ENCODE measurements around the gene MYLK2.

MYLK2 gene

GRCh38 chr20:31849306-31849930, 30.3 kb downstream of the MYLK2 start:
- Histone ChIP-seq H3K9ac (ENCODE audit: low read length) (no peak overlapping the region), H3K4me1 (ENCODE audit: insufficient read depth, low read length) (no peaks in the 10 kb centered on the region), H3K9me3 (ENCODE audit: low read length) (no peaks in the 10 kb centered on the region), H3K27ac (ENCODE audit: low read depth, low read length) (no peak overlapping the region), H3K36me3 (ENCODE audit: insufficient read depth, low read length) (no peaks in the 10 kb centered on the region), H3K4me3 (ENCODE audit: low read depth in 1 of 2, low read length in 2 of 2) (no peak overlapping the region), H3K27me3 (ENCODE audit: control insufficient read depth in 1 of 2, insufficient read depth in 2 of 2, low read length in 2 of 2) (peaks cover 0 to 19% of the 10 kb centered on the region in 2 donors)

DNA sequence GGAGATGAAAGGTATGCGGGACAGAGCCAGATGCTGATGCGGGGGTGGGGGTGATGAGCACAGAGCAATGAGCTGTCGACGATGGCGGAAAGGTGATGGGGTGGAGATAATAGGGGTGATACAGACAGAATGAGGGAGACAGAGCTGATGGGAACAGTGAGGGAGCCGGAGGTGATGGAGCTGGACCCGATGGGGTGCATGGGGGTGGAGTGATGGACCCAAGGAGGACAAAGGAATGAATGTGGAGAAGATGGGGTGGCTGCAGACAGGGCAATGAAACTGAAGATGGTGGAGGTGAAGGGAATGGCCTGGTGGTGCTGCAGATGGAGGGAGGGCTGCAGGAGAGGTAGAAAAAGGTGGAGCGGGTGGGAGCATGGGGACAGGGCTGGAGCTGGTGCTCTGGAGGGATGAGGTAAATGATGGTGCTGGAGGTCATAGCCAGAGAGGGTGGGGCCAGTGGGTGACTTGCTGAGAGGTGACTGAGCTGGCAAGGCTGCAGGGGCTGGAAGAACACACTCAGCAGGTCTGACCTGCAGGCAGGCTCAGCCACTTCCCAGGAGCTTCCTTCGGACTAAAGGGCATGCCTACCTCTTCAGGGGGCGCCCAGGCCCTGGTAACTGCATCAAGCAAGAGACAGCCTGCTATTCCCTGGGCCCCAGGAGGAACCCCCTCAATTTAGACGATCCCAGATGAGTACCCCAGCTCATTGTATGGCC, 32.2 kb downstream of the MYLK2 start:
- Histone ChIP-seq H3K4me3 (ENCODE audit: low read depth in 1 of 2, low read length in 2 of 2) (no peak overlapping the region), H3K36me3 (ENCODE audit: insufficient read depth, low read length) (no peaks in the 10 kb centered on the region), H3K9me3 (ENCODE audit: low read length) (no peaks in the 10 kb centered on the region), H3K27me3 (ENCODE audit: control insufficient read depth in 1 of 2, insufficient read depth in 2 of 2, low read length in 2 of 2) (peaks cover 0 to 21% of the 10 kb centered on the region in 2 donors), H3K4me1 (ENCODE audit: insufficient read depth, low read length) (no peaks in the 10 kb centered on the region), H3K27ac (ENCODE audit: low read depth, low read length) (no peak overlapping the region), H3K9ac (ENCODE audit: low read length) (no peak overlapping the region)

GRCh38 chr20:31853481-31853880, 34.3 kb downstream of the MYLK2 start:
- Histone ChIP-seq H3K36me3 (ENCODE audit: insufficient read depth, low read length) (no peaks in the 10 kb centered on the region), H3K9ac (ENCODE audit: low read length) (no peak overlapping the region), H3K9me3 (ENCODE audit: low read length) (no peaks in the 10 kb centered on the region), H3K27ac (ENCODE audit: low read depth, low read length) (no peak overlapping the region), H3K4me1 (ENCODE audit: insufficient read depth, low read length) (no peaks in the 10 kb centered on the region), H3K27me3 (ENCODE audit: control insufficient read depth in 1 of 2, insufficient read depth in 2 of 2, low read length in 2 of 2) (peaks cover 1 to 33% of the 10 kb centered on the region in 2 donors), H3K4me3 (ENCODE audit: low read depth in 1 of 2, low read length in 2 of 2) (no peak overlapping the region)

GRCh38 chr20:31856516-31856915, 37.4 kb downstream of the MYLK2 start:
- Histone ChIP-seq H3K36me3 (ENCODE audit: insufficient read depth, low read length) (no peaks in the 10 kb centered on the region), H3K4me3 (ENCODE audit: low read depth in 1 of 2, low read length in 2 of 2) (no peak overlapping the region), H3K4me1 (ENCODE audit: insufficient read depth, low read length) (peaks cover 10% of the 10 kb centered on the region), H3K27ac (ENCODE audit: low read depth, low read length) (no peak overlapping the region), H3K9me3 (ENCODE audit: low read length) (no peaks in the 10 kb centered on the region), H3K27me3 (ENCODE audit: control insufficient read depth in 1 of 2, insufficient read depth in 2 of 2, low read length in 2 of 2) (peaks cover 25 to 45% of the 10 kb centered on the region in 2 donors), H3K9ac (ENCODE audit: low read length) (no peak overlapping the region)

GRCh38 chr20:31857861-31858759, 39.0 kb downstream of the MYLK2 start:
- H3K9ac ChIP-seq (ENCODE audit: low read length): no peak overlapping the region
- H3K9me3 ChIP-seq (ENCODE audit: low read length): no peaks in the 10 kb centered on the region
- peaks cover 10% of the 10 kb centered on the region for H3K4me1 ChIP-seq (ENCODE audit: insufficient read depth, low read length)
- no peak overlapping the region for H3K27ac ChIP-seq (ENCODE audit: low read depth, low read length)
- peaks cover 25 to 50% of the 10 kb centered on the region in 2 donors for H3K27me3 ChIP-seq (ENCODE audit: control insufficient read depth in 1 of 2, insufficient read depth in 2 of 2, low read length in 2 of 2)
- H3K4me3 ChIP-seq (ENCODE audit: low read depth in 1 of 2, low read length in 2 of 2): no peak overlapping the region
- no peaks in the 10 kb centered on the region for H3K36me3 ChIP-seq (ENCODE audit: insufficient read depth, low read length)

DNA sequence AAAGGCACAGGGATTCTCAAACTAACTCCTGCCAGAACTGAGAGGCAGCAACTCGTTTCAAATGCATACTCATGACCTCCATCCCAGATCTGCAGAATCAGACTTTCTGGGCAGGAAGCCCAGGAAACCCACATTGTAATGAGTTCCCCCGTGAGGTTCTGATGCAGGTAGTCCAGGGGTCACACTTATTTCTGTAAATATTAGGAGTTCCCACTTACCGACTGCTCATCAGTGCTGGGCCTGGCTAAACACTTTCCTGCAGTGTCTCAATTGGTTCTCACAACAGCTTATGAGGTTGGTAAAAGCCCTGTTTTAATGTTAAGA, 39.6 kb downstream of the MYLK2 start:
- H3K9ac ChIP-seq (ENCODE audit: low read length): no peak overlapping the region
- H3K9me3 ChIP-seq (ENCODE audit: low read length): no peaks in the 10 kb centered on the region
- H3K4me1 ChIP-seq (ENCODE audit: insufficient read depth, low read length): peaks cover 10% of the 10 kb centered on the region
- H3K36me3 ChIP-seq (ENCODE audit: insufficient read depth, low read length): no peaks in the 10 kb centered on the region
- H3K27ac ChIP-seq (ENCODE audit: low read depth, low read length): no peak overlapping the region
- H3K4me3 ChIP-seq (ENCODE audit: low read depth in 1 of 2, low read length in 2 of 2): no peak overlapping the region
- H3K27me3 ChIP-seq (ENCODE audit: control insufficient read depth in 1 of 2, insufficient read depth in 2 of 2, low read length in 2 of 2): peaks cover 25 to 50% of the 10 kb centered on the region in 2 donors

DNA sequence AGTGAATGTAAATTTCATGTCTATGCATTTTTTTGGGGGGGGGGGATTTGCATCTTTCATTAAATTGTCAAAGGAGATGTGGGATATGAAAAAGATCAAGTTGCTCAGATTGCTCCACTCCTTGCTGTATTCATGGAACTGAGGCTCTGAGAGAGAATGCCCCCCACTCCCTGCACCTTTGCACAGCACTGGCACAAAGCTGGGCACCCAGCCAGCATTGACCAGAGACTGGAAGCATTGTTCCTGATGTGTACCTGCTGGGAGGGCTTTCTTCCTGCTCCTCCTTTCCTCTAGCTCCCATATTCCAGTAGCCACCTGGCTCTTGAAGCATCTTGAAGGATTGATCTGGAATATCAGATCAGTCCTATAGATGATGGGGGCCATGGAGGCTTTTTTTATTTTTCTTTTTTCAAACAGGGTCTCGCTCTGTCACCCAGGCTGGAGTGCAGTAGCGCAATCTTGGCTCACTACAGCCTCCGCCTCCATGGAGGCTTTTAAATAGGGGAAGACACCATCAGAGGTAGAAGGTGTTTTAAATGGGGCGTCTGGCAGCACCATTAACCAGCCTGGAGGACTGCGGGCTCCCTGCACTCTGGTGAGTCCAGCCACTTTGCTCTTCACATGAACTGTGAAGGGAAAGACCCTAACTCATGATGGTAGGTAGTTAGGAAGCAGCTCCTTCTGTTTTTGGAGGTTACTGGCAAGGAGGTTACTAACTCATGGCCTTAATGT, 40.3 kb downstream of the MYLK2 start:
- no peak overlapping the region for H3K9ac ChIP-seq (ENCODE audit: low read length)
- H3K27me3 ChIP-seq (ENCODE audit: control insufficient read depth in 1 of 2, insufficient read depth in 2 of 2, low read length in 2 of 2): peaks cover 25 to 48% of the 10 kb centered on the region in 2 donors

DNA sequence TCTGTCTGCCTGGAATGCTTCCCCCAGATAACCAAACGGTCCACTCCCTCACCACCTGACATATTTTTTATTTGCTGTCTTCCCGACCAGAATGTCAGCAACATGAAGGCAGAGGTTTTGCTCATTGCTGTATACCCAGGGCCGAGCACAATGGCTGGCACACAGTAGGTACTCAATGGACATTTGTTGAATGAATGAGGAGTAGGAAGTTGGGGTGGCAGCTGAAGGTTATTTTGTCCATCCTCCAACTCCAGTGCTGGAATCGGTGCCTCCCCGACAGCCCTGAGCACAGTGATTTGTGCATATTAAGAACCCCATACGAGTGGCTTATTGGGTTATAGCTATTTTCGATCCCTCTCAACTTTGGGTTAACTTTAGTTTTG, 40.8 kb downstream of the MYLK2 start:
- H3K4me3 ChIP-seq (ENCODE audit: low read depth in 1 of 2, low read length in 2 of 2): no peak overlapping the region
- no peaks in the 10 kb centered on the region for H3K9me3 ChIP-seq (ENCODE audit: low read length)
- H3K4me1 ChIP-seq (ENCODE audit: insufficient read depth, low read length): peaks cover 10% of the 10 kb centered on the region
- H3K27ac ChIP-seq (ENCODE audit: low read depth, low read length): no peak overlapping the region
- no peaks in the 10 kb centered on the region for H3K36me3 ChIP-seq (ENCODE audit: insufficient read depth, low read length)
- H3K27me3 ChIP-seq (ENCODE audit: control insufficient read depth in 1 of 2, insufficient read depth in 2 of 2, low read length in 2 of 2): peaks cover 25 to 46% of the 10 kb centered on the region in 2 donors
- H3K9ac ChIP-seq (ENCODE audit: low read length): no peak overlapping the region

More for the DNA sequence above, 40.3 kb downstream of the MYLK2 start:
- peaks cover 10% of the 10 kb centered on the region for H3K4me1 ChIP-seq (ENCODE audit: insufficient read depth, low read length)
- no peaks in the 10 kb centered on the region for H3K36me3 ChIP-seq (ENCODE audit: insufficient read depth, low read length)
- H3K4me3 ChIP-seq (ENCODE audit: low read depth in 1 of 2, low read length in 2 of 2): no peak overlapping the region
- H3K27ac ChIP-seq (ENCODE audit: low read depth, low read length): no peak overlapping the region
- H3K9me3 ChIP-seq (ENCODE audit: low read length): no peaks in the 10 kb centered on the region

DNA sequence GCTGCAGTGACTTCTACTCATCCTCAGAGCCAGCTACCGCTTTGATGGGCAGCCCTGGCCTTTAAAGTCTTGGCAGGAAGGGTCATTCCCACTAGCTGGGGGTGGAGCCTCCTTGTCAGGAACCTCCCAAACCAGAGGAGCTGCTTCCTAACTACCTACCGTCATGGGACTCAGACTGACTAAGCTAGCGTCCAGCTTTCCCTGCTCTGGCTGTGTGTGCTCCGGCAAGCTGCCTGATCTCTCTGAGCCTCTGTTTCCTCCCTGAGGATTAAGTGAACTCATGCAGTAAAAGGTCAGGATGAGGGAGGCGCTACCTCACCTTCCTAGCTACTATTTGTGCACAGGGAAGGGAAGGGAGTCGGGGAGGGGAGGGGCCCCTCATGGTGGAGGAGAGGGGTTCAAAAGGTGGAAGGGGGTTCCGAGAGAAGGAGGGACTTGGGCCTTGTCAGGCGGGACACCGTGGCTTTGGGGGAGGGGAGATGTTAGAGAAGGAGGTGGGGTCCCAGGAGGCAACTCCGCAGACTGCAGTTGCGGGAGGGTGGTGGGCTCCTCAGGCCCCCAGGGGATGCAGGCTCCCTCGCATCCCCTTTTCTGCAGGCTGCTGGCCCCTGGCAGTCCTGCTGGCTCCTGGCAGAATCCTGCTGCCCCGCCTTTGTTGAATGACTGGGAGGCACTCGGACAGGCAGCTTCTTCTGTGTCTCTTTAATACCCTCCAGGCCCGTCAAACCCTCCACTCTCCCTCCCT, 41.4 kb downstream of the MYLK2 start:
- Histone ChIP-seq H3K4me1 (ENCODE audit: insufficient read depth, low read length) (peaks cover 10% of the 10 kb centered on the region), H3K9me3 (ENCODE audit: low read length) (no peaks in the 10 kb centered on the region), H3K27me3 (ENCODE audit: control insufficient read depth in 1 of 2, insufficient read depth in 2 of 2, low read length in 2 of 2) (peaks cover 25 to 46% of the 10 kb centered on the region in 2 donors), H3K4me3 (ENCODE audit: low read depth in 1 of 2, low read length in 2 of 2) (peak overlapping the region; percentile 35 to 47), H3K9ac (ENCODE audit: low read length) (no peak overlapping the region), H3K27ac (ENCODE audit: low read depth, low read length) (no peak overlapping the region), H3K36me3 (ENCODE audit: insufficient read depth, low read length) (no peaks in the 10 kb centered on the region)

DNA sequence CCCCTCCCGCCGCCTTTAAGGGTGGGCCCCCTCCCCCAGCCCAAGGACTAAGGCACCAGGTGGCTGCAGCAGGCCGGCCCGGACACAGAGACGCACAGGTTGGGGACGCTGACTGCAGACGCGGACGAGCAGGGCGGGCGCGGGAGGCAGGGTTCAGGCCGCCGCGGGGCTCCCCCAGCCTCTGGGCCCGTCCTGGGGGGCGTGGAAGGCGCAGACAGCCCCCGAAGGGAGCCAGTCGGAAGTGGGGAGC, 41.9 kb downstream of the MYLK2 start:
- peaks cover 10% of the 10 kb centered on the region for H3K4me1 ChIP-seq (ENCODE audit: insufficient read depth, low read length)
- no peak overlapping the region for H3K27ac ChIP-seq (ENCODE audit: low read depth, low read length)
- H3K9me3 ChIP-seq (ENCODE audit: low read length): no peaks in the 10 kb centered on the region
- H3K9ac ChIP-seq (ENCODE audit: low read length): no peak overlapping the region
- peak overlapping the region; percentile 35 to 47 for H3K4me3 ChIP-seq (ENCODE audit: low read depth in 1 of 2, low read length in 2 of 2)
- H3K27me3 ChIP-seq (ENCODE audit: control insufficient read depth in 1 of 2, insufficient read depth in 2 of 2, low read length in 2 of 2): peaks cover 25 to 46% of the 10 kb centered on the region in 2 donors
- H3K36me3 ChIP-seq (ENCODE audit: insufficient read depth, low read length): no peaks in the 10 kb centered on the region

All from muscle layer of colon (tissue), 2 donors.